Parathyroid adenoma (tissue), 2 donors: Measurements from ENCODE around the gene ETV3L.
A peak's percentile ranks its signal among the peaks of the same experiment; 100 is the strongest.

Source experiments
- H2AFZ ChIP-seq: fragments of 300-600 bp; sonication (generic); one replicate; pipeline ENCODE4 v1.7.0; 2017; ENCODE audit warnings: antibody characterized with exemption, mild to moderate bottlenecking
- H3K27ac ChIP-seq: fragments of 300-600 bp; sonication (generic); one replicate; pipeline ENCODE4 v1.7.0; 2017
- H3K27me3 ChIP-seq: fragments of 300-600 bp; sonication (generic); one replicate; pipeline ENCODE4 v1.7.0; 2017; ENCODE audit warnings: low read length; ENCODE audit not compliant: control insufficient read depth, insufficient read depth
- H3K36me3 ChIP-seq: fragments of 300-600 bp; sonication (generic); one replicate; pipeline ENCODE4 v1.7.0; 2017; ENCODE audit warnings: low read length; ENCODE audit not compliant: control insufficient read depth, insufficient read depth
- H3K4me1 ChIP-seq: fragments of 300-600 bp; sonication (generic); one replicate; pipeline ENCODE4 v1.7.0; 2017; ENCODE audit warnings: control low read depth
- H3K4me2 ChIP-seq: fragments of 300-600 bp; sonication (generic); one replicate; pipeline ENCODE4 v1.7.0; 2017; ENCODE audit warnings: low read length
- H3K4me3 ChIP-seq: fragments of 300-600 bp; sonication (generic); one replicate; pipeline ENCODE4 v1.7.0; 2017; ENCODE audit warnings: low read depth, low read length
- H3K79me2 ChIP-seq: fragments of 300-600 bp; sonication (generic); one replicate; pipeline ENCODE4 v1.7.0; 2017; ENCODE audit warnings: control low read depth
- H3K9ac ChIP-seq: fragments of 300-600 bp; sonication (generic); one replicate; pipeline ENCODE4 v1.7.0; 2017; ENCODE audit warnings: mild to moderate bottlenecking
- H3K9me3 ChIP-seq: fragments of 300-600 bp; sonication (generic); one replicate; pipeline ENCODE4 v1.7.0; 2017; ENCODE audit warnings: low read length; ENCODE audit not compliant: control insufficient read depth
- TF ChIP-seq, protein P1 (sequence below): fragments of 300-600 bp; sonication (generic); IDR thresholded peaks from one replicate; pipeline ENCODE4 v1.7.0; 2017; ENCODE audit warnings: antibody characterized with exemption, mild to moderate bottlenecking
- donor health status: primary hyperparathyroidism.

ETV3L gene

DNA sequence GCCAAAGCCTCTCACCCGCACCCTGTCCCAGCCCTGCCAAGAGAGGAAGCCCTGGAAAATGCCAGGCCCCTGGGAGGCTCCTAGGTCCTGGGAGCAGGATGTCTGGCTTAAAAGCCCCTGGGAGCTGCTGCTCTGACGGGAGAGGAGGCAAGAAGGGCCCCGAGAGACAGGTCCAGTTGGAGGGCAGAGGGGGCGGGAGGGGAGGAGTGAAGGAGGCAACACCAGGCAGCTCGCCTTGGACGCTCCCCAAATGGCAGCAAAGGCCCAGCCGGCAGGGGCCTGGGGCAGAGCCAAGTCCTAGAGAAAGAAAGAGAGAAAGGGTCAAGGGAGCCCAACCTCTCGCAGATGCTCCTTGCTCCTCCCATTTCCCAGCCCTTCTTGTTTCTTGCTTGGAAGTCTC is 6.8 kb downstream of the ETV3L start:
- Histone ChIP-seq H3K27ac (no peak overlapping the region), H3K4me3 (no peak overlapping the region), H3K27me3 (no peaks in the 10 kb centered on the region), H3K9me3 (no peaks in the 10 kb centered on the region), H3K79me2 (no peaks in the 10 kb centered on the region), H3K36me3 (no peaks in the 10 kb centered on the region), H3K4me2 (no peak overlapping the region), H3K4me1 (no peaks in the 10 kb centered on the region), H3K9ac (no peak overlapping the region), H2AFZ (no peak overlapping the region)
- TF ChIP-seq, protein P1, sequence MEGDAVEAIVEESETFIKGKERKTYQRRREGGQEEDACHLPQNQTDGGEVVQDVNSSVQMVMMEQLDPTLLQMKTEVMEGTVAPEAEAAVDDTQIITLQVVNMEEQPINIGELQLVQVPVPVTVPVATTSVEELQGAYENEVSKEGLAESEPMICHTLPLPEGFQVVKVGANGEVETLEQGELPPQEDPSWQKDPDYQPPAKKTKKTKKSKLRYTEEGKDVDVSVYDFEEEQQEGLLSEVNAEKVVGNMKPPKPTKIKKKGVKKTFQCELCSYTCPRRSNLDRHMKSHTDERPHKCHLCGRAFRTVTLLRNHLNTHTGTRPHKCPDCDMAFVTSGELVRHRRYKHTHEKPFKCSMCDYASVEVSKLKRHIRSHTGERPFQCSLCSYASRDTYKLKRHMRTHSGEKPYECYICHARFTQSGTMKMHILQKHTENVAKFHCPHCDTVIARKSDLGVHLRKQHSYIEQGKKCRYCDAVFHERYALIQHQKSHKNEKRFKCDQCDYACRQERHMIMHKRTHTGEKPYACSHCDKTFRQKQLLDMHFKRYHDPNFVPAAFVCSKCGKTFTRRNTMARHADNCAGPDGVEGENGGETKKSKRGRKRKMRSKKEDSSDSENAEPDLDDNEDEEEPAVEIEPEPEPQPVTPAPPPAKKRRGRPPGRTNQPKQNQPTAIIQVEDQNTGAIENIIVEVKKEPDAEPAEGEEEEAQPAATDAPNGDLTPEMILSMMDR, result no peak

DNA sequence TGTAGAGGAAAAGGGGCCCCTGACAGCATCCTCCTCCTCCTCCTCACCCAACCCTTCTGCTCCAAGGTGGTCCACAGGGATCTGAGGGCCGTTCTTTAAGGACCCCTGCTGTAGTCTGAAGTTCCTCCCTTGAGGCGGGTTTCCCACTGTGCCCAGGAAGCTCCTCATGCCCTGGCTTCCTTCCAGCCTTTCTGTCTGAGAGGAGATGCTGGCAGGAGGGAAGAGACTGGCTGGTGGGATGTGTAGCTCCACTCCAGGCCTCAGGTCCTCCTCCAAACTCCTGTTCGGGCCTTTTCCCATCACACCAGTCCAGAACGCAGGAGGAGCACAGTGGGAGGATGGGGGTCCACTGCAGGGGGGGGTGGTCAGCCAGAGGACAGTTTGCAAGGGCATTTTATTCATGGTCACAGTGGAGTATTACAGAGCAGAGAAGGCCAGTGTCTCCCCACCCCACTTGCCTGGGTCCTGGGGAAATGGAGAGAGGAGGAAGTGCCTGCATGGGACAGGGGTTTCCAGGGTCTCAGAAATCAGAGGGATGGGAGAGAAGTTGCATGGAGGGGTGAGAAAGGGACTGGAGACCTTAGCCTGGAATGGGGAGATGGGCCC is 7.8 kb downstream of the ETV3L start:
- H3K4me3 ChIP-seq, result no peak overlapping the region
- H2AFZ ChIP-seq, result no peak overlapping the region
- H3K4me2 ChIP-seq, result no peak overlapping the region
- no peak overlapping the region for H3K27ac ChIP-seq
- H3K79me2 ChIP-seq, result no peaks in the 10 kb centered on the region
- H3K9me3 ChIP-seq, result no peaks in the 10 kb centered on the region
- no peak overlapping the region for H3K9ac ChIP-seq
- no peaks in the 10 kb centered on the region for H3K4me1 ChIP-seq
- H3K36me3 ChIP-seq, result no peaks in the 10 kb centered on the region
- H3K27me3 ChIP-seq, result no peaks in the 10 kb centered on the region
- TF ChIP-seq, protein P1, result no peak

DNA sequence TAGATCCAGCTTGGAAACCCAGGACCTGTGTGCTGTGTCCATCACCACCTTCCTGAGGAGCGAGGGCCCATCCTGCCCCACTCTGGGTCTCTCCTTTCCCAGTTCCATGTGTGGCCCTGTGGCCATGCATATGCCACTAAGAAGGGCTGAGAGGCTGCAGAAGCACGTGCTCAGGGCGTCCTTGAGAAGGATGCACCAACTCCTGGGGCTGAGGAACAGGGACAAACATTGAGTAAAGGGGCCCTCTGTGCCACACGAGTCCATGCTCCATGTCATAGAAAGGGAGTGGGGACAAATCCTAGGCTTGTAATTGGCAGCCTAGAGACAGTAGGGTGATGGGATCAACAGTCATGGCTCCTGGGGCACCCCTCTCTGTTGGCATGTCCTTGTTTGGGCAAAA is 8.4 kb downstream of the ETV3L start:
- Histone ChIP-seq H3K9ac (no peak overlapping the region), H3K27ac (no peak overlapping the region), H3K9me3 (no peaks in the 10 kb centered on the region), H2AFZ (no peak overlapping the region), H3K27me3 (no peaks in the 10 kb centered on the region), H3K36me3 (no peaks in the 10 kb centered on the region), H3K79me2 (no peaks in the 10 kb centered on the region), H3K4me2 (no peak overlapping the region), H3K4me1 (no peaks in the 10 kb centered on the region), H3K4me3 (no peak overlapping the region)
- TF ChIP-seq, protein P1, result no peak

DNA sequence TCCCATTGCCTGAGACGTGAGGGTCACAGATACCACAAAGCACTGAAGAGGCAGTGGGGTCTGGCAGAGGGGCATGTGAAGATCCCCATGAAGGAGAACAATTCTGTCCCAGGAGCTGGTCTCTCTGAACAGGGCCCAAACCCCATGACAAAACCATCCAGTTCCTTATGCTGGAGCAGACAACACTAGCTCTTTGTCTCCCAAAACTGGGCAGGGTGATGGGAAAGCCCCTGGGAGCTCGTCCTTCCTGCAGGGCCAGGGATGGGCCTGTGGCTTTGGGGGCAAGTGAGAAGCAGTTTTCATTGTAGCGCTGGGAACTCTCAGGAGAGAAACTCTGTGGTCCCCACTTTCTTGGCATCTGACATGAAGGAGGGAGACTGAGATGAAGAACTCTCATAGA is 8.8 kb downstream of the ETV3L start:
- TF ChIP-seq, protein P1, result no peak
- Histone ChIP-seq H3K79me2 (no peaks in the 10 kb centered on the region), H3K4me1 (no peaks in the 10 kb centered on the region), H3K27ac (no peak overlapping the region), H2AFZ (no peak overlapping the region), H3K4me3 (no peak overlapping the region), H3K36me3 (no peaks in the 10 kb centered on the region), H3K9me3 (no peaks in the 10 kb centered on the region), H3K4me2 (no peak overlapping the region), H3K27me3 (no peaks in the 10 kb centered on the region), H3K9ac (no peak overlapping the region)

DNA sequence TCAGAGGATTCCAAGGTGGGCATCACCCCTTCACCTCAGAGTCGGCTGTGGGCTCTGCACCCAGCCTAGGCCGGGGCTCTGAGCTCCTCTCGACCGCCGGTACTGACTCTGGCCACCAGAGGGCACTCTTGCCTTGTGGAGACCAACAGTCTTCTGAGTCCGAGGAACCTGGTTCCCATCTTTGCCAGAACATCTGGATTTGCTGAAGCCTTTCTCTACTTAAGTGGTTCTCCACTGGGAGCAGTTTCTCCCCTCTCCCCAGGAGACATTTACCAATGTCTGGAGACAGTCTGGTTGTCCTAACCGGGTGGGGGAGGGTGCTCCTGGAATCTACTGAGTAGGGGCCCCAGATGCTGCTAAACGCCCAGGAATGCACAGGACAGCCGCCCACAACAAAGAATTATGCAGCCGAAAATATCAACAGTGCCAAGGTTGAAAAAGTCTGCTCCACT is 9.4 kb downstream of the ETV3L start:
- TF ChIP-seq, protein P1, result peak; percentile 89
- Histone ChIP-seq H2AFZ (no peak overlapping the region), H3K27ac (no peak overlapping the region)

More for the DNA sequence above, 9.4 kb downstream of the ETV3L start:
- Histone ChIP-seq H3K36me3 (no peaks in the 10 kb centered on the region), H3K9me3 (no peaks in the 10 kb centered on the region), H3K9ac (no peak overlapping the region), H3K4me2 (no peak overlapping the region), H3K4me1 (no peaks in the 10 kb centered on the region), H3K27me3 (no peaks in the 10 kb centered on the region), H3K4me3 (no peak overlapping the region), H3K79me2 (no peaks in the 10 kb centered on the region)
